ENCODE results near the gene SHISA8. TPM values are rescaled to one million over a fixed set of nuclear protein-coding genes. Genes with fewer than 3 reads are reported as not detected.

The SHISA8 gene
- total RNA-seq, 4 donors from 2014 or later = 0.30 TPM; not detected in 3

GRCh38 chr22:41936894-41937169 is 22.0 kb upstream of the SHISA8 start:
- Histone ChIP-seq H3K36me3 (no peaks in the 10 kb centered on the region), H3K27me3 (no peaks in the 10 kb centered on the region), H3K27ac (no peak overlapping the region), H3K9me3 (no peaks in the 10 kb centered on the region), H3K4me1 (no peaks in the 10 kb centered on the region), H3K4me3 (no peak overlapping the region)
- intact Hi-C loops (cut with DNase I; ENCODE audit: low total_unique reads) = no loop called here
- no peak for DNase-seq
- TF ChIP-seq POLR2A (IDR thresholded peaks at IDR 0.05) (no peak), CTCF (IDR thresholded peaks at IDR 0.05) (no peak)

GRCh38 chr22:41935509-41935908 is 20.6 kb upstream of the SHISA8 start:
- H3K36me3 ChIP-seq = no peaks in the 10 kb centered on the region
- no peaks in the 10 kb centered on the region for H3K9me3 ChIP-seq
- no peaks in the 10 kb centered on the region for H3K4me1 ChIP-seq
- H3K27me3 ChIP-seq = no peaks in the 10 kb centered on the region
- no peak for DNase-seq
- H3K27ac ChIP-seq = no peak overlapping the region
- no peak overlapping the region for H3K4me3 ChIP-seq
- TF ChIP-seq CTCF (IDR thresholded peaks at IDR 0.05) = no peak
- no peak for TF ChIP-seq POLR2A (IDR thresholded peaks at IDR 0.05)
- intact Hi-C loops (cut with DNase I; ENCODE audit: low total_unique reads) = no loop called here

GRCh38 chr22:41935015-41935351 is 20.1 kb upstream of the SHISA8 start:
- no peaks in the 10 kb centered on the region for H3K36me3 ChIP-seq
- no peak for DNase-seq
- no peak overlapping the region for H3K27ac ChIP-seq
- intact Hi-C loops (cut with DNase I; ENCODE audit: low total_unique reads) = no loop called here
- TF ChIP-seq POLR2A (IDR thresholded peaks at IDR 0.05) (no peak), CTCF (IDR thresholded peaks at IDR 0.05) (no peak)
- no peaks in the 10 kb centered on the region for H3K27me3 ChIP-seq
- H3K4me3 ChIP-seq = no peak overlapping the region
- no peaks in the 10 kb centered on the region for H3K4me1 ChIP-seq
- no peaks in the 10 kb centered on the region for H3K9me3 ChIP-seq

- H3K36me3 ChIP-seq = no peaks in the 10 kb centered on the region
- intact Hi-C loops (cut with DNase I; ENCODE audit: low total_unique reads) = no loop called here
- TF ChIP-seq CTCF (IDR thresholded peaks at IDR 0.05) (no peak), POLR2A (IDR thresholded peaks at IDR 0.05) (no peak)
- H3K9me3 ChIP-seq = no peaks in the 10 kb centered on the region
- H3K27me3 ChIP-seq = no peaks in the 10 kb centered on the region
- no peak for DNase-seq
- H3K4me3 ChIP-seq = no peak overlapping the region
- no peaks in the 10 kb centered on the region for H3K4me1 ChIP-seq
- no peak overlapping the region for H3K27ac ChIP-seq
Observed at GRCh38 chr22:41934284-41935014, 19.6 kb upstream of the SHISA8 start.

- Histone ChIP-seq H3K4me1 (no peaks in the 10 kb centered on the region), H3K9me3 (no peaks in the 10 kb centered on the region), H3K36me3 (no peaks in the 10 kb centered on the region), H3K4me3 (no peak overlapping the region), H3K27ac (no peak overlapping the region), H3K27me3 (no peaks in the 10 kb centered on the region)
- no peak for DNase-seq
- intact Hi-C loops (cut with DNase I; ENCODE audit: low total_unique reads) = no loop called here
- TF ChIP-seq POLR2A (IDR thresholded peaks at IDR 0.05) = no peak
- no peak for TF ChIP-seq CTCF (IDR thresholded peaks at IDR 0.05)
Observed at GRCh38 chr22:41933411-41934177, 18.7 kb upstream of the SHISA8 start.
